Inflammatory macrophage treated with lipopolysaccharide for 4 hours (primary cell): ENCODE data around the gene SPCS2.
A peak's percentile ranks its signal among the peaks of the same experiment; 100 is the strongest.
"Not testable (repeated sequence)": the region's sequence is repeated elsewhere in the genome, so short reads cannot be mapped to it uniquely, and the experiment has no call there.

Experiments used
- DNase-seq: peaks from one replicate; pipeline ENCODE4 v3.0.0-alpha.2; 2020

Gene SPCS2

GRCh38 chr11:74950374-74950969 is 1.4 kb downstream of the SPCS2 start:
- DNase-seq: no peak

- no peak for DNase-seq
Measured at GRCh38 chr11:74951226-74951625, 2.2 kb downstream of the SPCS2 start.

GRCh38 chr11:74952752-74953151 is 3.7 kb downstream of the SPCS2 start:
- DNase-seq: no peak

DNA sequence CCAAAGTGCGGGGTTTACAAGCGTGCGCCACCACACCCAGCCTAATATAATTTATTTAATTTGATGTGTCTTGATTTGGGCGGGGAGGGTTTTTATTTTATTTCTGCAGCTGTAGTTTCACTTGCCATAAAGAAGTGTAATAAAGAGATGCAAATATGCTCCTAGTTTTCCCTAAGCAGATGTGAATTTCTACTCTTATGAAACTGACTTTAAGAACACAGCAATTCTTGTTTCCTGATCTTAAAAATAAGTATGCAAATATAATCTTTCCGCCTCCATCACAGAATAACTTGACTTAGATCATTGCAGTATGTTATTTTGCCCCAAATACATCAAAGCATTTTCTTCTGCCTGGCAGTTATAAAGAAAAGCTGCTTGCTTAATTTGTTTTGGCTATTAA is 4.4 kb downstream of the SPCS2 start:
- DNase-seq: peak; percentile 66

DNA sequence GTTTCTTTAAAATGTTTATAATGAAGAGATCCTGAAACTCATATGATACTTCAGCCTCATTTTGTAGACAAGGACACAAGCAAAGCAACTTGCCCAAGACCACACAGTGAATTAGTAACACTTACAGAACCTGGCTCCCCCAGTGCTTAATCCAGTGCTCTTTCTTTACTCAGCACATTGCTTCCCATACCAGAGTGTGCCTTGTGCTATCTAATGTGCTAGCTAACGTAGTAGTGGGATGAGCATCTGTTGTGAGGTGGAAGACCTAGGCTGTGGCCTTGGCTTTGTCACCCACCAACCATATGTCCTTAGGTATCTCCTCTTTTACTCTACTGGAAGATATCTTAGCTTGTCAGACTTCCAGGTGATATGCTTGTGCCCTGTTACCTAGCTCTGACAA is 5.1 kb downstream of the SPCS2 start:
- no peak for DNase-seq

GRCh38 chr11:74956397-74957015 is 7.4 kb downstream of the SPCS2 start:
- peak; percentile 72 for DNase-seq

DNA sequence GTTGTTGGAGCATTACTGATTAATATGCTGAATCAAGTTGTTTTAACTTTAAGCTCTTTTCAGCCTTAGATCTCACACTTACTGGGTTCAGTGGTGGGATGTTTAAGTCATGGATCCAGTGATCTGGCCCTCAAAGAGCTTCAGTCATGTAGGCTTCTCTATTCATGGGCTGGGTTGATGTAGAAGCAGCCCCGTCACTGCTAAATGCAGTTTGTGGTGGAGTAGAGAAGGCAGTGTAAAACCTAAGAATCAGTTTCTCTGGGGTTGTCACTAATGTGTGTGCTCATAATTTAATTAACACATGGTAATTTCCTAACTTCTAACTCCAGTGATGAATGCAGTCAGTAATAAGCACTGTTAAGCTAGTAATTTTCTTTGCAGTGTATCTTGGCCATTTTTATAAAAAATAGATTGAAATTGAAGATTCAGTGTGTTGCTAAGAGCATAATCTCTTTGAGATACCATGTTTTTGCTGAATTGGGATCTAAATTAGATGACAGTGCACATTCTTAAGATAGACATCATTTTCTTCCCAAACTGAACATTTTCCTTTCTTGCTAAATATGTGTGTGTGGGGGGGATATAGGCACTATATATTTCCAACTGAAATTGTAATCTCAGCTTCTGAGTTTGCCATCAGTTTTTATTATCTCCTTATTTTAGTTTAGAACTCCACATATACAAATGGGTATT is 9.0 kb downstream of the SPCS2 start:
- no peak for DNase-seq

- DNase-seq: not testable (repeated sequence)
Measured at GRCh38 chr11:74960128-74960527, 11.1 kb downstream of the SPCS2 start.

DNA sequence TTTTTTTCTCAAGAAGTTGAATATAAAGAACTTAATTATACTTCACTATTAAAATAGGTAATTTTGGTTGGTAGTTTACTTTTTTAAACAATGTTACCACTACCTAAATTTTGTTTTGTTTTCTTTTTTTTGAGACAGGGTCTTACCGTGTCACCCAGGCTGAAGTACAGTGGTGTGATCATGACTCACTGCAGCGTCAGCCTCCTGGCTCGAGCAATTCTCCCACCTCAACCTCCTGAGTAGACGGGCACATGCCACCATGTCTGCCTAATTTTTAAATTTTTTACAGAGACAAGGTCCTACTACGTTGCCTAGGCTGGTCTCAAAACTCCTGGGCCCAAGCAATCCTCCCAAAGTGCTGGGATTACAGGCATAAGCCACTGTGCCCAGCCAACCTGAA is 17.6 kb downstream of the SPCS2 start:
- no peak for DNase-seq

- peak; percentile 37 for DNase-seq
Measured at GRCh38 chr11:74970852-74971395, 21.9 kb downstream of the SPCS2 start.

DNA sequence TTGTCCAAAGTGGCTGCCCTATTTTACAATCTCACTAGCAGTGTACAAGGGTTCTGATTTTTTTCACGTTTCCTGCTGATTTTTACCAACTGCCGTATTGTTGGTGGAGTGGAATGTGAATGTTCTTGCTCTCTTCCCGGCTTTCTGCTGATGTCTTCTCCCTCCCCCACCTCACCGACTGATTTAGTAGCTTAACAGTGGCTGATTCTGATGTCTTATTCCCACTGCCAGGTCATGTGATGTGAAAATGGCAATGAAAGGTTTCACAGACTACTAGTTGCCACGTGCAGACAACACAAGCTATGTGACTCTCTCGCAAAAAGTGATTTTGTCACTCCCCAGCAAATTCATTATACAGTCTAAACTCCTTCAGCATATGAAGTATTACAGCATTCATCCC is 22.4 kb downstream of the SPCS2 start:
- no peak for DNase-seq

DNA sequence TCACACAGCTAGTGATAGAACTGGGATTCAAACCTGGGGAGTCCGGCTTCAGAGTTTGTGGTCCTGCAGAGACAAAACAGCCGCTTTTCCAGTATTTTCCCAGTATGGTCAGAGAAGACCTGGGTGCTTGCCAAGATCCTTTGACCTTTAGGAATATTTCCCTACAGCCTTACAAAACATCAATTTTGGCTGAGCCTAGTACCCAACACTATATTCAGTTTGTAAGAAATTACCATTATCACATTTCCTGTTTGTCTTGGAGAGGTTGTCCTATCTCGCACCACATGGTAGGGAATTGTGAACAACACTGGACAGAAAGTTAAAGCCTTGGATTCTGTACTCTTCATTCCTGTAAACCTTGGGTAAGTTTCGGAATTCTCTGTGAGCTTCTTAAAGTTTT is 29.0 kb downstream of the SPCS2 start:
- DNase-seq: no peak

GRCh38 chr11:74980634-74981033 is 31.6 kb downstream of the SPCS2 start:
- DNase-seq: peak; percentile 41

- DNase-seq: no peak
Measured at GRCh38 chr11:74981888-74982287, 32.8 kb downstream of the SPCS2 start.

DNA sequence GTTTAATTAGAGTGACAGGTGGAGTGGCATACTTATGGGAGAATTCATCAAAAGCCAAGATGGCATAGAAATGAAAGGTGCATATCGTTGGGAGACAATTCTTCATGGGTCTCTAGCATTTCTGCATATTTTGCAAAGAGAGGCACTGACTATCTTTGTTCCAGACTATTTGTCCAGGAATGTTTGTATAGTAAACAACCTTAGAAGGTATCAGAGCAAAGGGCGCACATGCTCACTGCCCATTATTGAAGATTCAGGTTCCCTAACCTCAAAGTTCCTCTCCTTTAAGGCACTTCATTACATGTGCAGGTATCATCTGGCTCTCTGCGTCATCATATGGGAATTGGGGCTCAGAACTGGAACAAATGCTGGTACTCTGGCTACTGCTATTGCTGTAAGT is 35.0 kb downstream of the SPCS2 start:
- DNase-seq: no peak

GRCh38 chr11:74984730-74985129 is 35.7 kb downstream of the SPCS2 start:
- no peak for DNase-seq

DNA sequence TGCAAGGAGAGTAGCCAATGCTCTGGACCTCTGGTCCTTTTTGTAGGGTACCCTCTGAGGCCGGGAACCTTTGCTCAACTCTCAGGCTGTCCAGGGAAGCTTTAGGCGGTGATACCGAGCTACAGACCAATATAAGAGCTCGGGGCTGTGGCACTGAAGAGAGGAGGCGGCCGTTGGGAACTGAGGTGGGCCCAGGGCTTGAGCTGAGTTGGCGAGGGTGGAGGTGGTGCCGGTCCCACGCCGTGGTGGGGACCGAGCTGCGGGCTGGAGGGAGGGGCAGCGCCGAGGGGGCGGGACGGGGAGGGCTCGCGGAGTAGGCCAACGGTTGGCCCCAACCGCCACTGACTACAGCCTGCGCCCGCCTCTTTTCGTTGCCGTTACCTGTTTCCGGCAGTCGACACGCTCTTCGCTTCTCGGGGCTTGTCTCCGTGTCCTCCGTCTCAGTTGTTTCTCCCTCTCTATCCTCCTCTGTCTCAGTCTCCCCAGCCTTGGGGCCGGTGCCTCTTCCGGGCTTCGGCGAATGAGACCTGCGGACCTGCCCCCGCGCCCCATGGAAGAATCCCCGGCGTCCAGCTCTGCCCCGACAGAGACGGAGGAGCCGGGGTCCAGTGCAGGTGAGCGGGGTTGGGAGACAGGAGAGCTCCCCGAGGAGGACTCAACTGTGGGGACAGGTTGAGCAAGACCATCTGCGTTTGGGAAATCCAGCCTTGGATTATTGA is 39.6 kb downstream of the SPCS2 start, which contains the start of gene NEU3:
Gene NEU3, plus strand, starts transcription at position 393 of the 719 bp plus-strand sequence. Its CDS starts 128 bp downstream, at position 521.
- peak; percentile 75 for DNase-seq

GRCh38 chr11:74989260-74989638 is 40.2 kb downstream of the SPCS2 start:
- peak; percentile 65 for DNase-seq

- DNase-seq: peak; percentile 90
Measured at GRCh38 chr11:74990150-74990549, 41.1 kb downstream of the SPCS2 start.

- DNase-seq: no peak
Measured at GRCh38 chr11:74990941-74991340, 41.9 kb downstream of the SPCS2 start.

GRCh38 chr11:74992852-74993251 is 43.8 kb downstream of the SPCS2 start:
- DNase-seq: no peak

- no peak for DNase-seq
Measured at GRCh38 chr11:75000975-75001354, 51.9 kb downstream of the SPCS2 start.

- no peak for DNase-seq
Measured at GRCh38 chr11:75001686-75002085, 52.6 kb downstream of the SPCS2 start.
